GM21390 (cell line): ENCODE measurements around the gene DGKH.
"Not testable (repeated sequence)": the region's sequence is repeated elsewhere in the genome, so short reads cannot be mapped to it uniquely, and the experiment has no call there.

Source experiments
- ATAC-seq: cut with Tn5 transposase; IDR thresholded peaks from one replicate; pipeline ENCODE4 v1.9.1; 2021; ENCODE audit not compliant: unreplicated experiment

Gene DGKH

GRCh38 chr13:42109957-42110356 is 61.5 kb downstream of the DGKH start:
- no peak for ATAC-seq

- no peak for ATAC-seq
These were observed 62.1 kb downstream of the DGKH start for GRCh38 chr13:42110410-42111155.

- no peak for ATAC-seq
These were observed 64.4 kb downstream of the DGKH start for GRCh38 chr13:42112864-42113263.

DNA sequence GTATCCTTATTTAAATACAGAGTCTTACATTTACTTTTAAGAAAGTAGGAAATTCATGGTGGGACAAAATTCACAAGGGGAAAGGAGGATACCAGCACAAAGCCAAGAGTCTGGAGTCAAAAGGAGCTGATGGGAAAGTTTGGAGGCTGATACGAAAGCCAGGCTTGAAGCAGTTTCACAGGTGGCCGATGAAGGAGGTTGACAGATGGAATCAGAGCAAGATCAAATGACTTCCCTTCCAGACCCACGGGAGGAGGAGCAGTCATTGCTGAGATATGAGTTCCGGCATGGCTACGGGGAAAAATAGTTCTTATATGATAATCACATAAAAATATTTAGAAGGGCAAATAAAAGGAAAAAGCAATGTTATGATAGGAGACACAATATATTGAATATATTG is 65.0 kb downstream of the DGKH start:
- no peak for ATAC-seq

- no peak for ATAC-seq
These were observed 65.8 kb downstream of the DGKH start for GRCh38 chr13:42114278-42114677.

DNA sequence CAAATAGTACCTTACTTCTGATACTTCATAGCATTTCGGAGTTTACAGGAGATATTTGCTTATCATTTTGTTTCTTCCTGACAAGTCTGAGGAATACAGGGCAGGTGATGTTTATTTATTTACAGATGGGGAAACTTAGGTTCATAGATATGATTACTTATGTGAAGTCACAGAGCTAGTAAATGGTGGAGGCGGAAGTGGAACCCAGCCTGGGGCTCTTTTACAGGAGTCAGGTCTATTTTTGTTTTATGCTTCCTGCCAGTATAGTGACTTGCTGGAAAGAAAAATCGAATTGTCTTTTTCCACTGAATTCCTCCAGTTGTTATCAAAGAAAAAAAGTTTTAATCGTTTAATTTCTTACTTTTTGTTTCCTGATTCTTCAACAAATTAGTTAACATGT is 66.5 kb downstream of the DGKH start:
- no peak for ATAC-seq

DNA sequence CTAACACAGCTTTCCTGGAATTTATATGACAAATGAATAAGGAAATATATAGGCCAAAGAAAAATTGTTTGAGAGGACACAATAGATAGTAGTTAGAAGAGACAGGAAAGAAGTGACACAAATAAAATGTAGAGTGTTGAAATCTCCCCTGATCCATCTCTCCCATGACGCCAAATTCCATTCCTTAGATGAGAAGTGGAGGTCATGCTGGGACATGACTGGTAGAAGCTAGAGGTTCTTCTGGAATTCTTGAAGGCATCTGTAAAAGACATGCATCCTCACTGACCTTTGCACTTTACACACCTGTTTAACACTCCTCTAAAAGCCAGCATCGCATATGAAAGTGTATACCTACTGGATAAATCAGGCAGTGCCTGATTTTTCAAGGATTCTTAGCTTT is 67.8 kb downstream of the DGKH start:
- no peak for ATAC-seq

GRCh38 chr13:42119041-42119440 is 70.6 kb downstream of the DGKH start:
- no peak for ATAC-seq

- no peak for ATAC-seq
These were observed 71.4 kb downstream of the DGKH start for GRCh38 chr13:42119875-42120274.

DNA sequence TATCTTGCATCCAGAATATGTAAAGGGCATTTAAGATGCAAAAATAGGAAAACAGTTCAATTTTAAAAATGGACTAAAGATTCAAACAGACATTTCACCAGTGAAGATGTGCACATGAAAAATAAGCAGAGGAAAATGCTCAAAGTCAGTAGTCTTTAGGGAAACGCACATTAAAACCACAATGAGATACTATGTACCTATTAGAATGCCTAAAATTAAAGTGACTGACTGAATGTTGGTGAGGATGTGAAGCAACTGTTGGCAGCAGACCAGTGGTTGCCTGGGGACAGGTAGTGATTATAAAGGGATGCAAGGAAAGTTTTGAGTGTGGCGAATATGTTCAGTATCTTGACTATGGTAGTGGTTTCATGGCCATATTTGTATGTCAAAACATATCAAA is 75.2 kb downstream of the DGKH start:
- no peak for ATAC-seq

DNA sequence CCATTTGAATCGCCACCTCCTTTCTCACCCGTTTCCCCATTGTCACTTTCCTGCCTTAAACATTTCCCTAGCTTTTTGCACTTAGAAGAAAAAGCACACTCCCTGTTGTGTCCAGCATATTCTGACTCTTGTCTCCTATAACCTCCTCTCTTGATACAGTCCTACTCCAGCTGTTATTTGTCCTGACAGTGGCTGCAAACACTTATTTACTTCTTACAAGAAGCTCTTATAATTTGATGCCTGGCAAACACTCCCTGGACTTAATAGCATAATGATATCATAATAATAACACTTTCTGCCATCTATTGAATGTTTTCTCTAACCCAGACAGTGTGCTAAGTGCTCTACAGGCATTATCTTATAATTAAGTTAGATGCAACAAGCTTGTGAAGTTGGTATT is 76.6 kb downstream of the DGKH start:
- no peak for ATAC-seq

DNA sequence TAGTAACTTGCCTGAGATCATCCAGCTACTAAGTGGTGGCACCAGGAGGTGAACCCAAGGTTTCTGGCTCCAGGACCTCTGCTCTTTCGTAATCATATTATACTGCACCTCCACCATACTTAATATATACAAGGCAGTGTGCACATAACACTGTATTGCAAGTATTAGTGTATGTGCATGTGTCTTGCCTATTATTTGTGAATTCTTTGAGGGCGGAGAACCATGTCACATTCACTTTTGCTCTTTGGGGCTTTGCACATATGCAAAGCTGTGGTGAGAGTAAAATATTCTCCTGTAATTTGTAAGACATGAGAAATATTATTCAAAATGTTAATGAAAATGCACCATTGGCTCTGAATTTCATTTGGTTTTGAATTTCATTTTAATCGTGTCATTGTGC is 78.6 kb downstream of the DGKH start:
- ATAC-seq: no peak

DNA sequence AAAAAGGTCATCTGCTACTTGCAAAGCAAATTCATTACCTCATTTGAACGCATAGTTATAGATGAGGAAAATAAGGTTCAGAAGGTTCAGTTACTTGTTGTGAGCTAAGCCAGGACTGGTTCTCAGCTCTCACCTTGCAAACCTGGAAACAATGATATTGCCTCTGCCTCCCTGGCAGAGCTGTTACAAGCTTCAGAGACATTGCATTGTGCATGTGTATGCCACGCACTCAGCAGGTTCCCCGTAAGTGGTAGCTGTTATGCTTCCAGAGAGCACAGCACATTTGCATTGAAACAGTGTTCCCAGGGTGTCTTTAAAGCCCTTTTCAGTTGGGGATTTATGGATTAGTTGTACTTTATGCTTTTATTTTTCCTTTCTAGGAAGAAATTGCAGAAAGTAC is 80.6 kb downstream of the DGKH start:
- ATAC-seq: no peak

- no peak for ATAC-seq
These were observed 88.1 kb downstream of the DGKH start for GRCh38 chr13:42136518-42136917.

GRCh38 chr13:42137856-42138537 is 89.5 kb downstream of the DGKH start:
- ATAC-seq: no peak

DNA sequence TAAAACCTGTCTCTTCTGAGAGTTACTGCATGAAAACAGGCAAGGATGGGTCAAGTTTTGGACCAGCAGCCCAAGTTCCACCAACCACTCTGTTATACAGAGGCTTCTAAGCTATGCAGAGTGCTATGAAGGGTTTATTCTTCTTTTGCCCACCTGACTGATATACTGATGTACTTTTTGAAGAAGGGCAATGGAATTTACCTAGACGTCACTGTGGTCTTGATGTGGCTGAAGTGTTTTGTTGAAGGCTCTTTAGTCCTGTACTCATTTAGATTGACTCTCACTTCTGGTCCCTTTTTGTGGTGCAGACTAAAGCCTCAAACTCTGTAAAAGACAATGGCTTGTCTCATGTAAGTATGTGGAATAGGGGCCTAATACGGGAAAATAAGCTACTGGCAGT is 92.0 kb downstream of the DGKH start:
- no peak for ATAC-seq

- not testable (repeated sequence) for ATAC-seq
These were observed 92.6 kb downstream of the DGKH start for GRCh38 chr13:42141052-42141451.

DNA sequence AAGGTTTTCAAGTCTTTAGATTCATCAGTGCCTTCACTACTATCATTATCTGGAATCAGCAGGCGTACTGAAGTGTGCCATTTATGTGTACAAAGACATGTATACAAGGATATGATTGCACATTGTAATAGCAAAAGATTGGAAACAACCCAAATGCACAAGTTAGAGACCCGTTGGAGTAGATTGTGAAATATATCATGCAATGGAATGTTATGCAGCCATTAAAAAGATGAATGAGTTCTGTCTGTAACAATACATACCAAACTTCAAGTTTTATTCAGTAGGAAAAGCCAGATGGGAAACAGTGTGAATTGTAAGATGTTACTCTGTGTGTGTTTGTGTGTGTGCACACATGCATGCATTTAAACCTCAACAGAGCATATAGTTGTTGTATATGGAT is 97.9 kb downstream of the DGKH start:
- ATAC-seq: no peak

DNA sequence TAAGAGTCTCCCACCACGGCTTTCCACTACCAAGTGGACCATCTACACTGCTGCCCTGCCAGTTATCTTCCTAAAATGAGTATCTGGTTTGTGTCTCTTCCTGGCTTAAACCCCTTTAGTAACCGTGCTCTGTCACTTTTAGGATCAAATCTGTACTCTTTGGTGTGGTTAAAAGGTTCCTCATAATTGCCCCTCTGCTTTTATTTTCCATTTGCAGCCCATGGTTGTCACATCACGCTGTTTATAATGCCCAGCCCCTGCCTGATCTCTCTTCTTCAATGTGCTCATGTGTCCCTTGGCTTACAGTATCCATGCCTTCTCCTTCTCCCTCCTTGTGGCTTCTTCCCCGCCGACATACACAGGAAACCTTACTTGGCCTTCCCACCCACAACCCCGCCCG is 100.1 kb downstream of the DGKH start:
- no peak for ATAC-seq

DNA sequence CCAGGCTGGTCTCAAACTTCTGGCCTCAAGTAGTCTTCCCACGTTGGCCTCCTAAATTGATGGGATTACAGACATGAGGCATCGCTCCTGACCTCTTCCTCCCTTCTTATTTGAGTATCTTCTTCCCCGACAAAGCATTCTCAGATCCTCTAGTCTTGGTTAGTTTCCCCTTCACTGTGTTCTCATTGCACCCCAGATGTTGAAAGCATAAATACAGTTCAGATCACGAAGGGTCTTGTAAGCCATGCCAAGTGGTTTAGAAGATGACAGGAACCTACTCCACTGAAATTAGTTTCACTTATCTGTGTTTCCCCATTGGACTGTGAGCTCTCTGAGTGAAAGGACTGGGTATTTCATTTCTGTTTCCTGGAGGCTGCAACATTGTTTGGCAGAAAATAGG is 100.7 kb downstream of the DGKH start:
- ATAC-seq: no peak

GRCh38 chr13:42151781-42152180 is 103.3 kb downstream of the DGKH start:
- ATAC-seq: no peak

- peak; percentile 57 for ATAC-seq
These were observed 104.0 kb downstream of the DGKH start for GRCh38 chr13:42152495-42152894.
